GM12891 (cell line): Measurements from ENCODE around the gene KIAA1755.

ENCODE experiments used
- POLR2A ChIP-seq: IDR thresholded peaks from 2 replicates; pipeline ENCODE4 v1.6.1; 2011; ENCODE audit warnings: low read depth, low read length, control low read depth
- POLR2AphosphoS5 ChIP-seq: IDR thresholded peaks from 2 replicates; pipeline ENCODE4 v1.6.1; 2011; ENCODE audit warnings: low read depth, low read length, control low read depth
- POU2F2 ChIP-seq: IDR thresholded peaks from 2 replicates; pipeline ENCODE4 v1.6.1; 2011; ENCODE audit warnings: low read depth, mild to moderate bottlenecking, control low read depth, low read length, moderate library complexity
- SPI1 ChIP-seq: IDR thresholded peaks from 2 replicates; pipeline ENCODE4 v1.6.1; 2011; ENCODE audit warnings: low read depth, low read length, control low read depth
- TAF1 ChIP-seq: IDR thresholded peaks from 2 replicates; pipeline ENCODE4 v1.6.1; 2011; ENCODE audit warnings: low read depth, low read length, control low read depth

DNA sequence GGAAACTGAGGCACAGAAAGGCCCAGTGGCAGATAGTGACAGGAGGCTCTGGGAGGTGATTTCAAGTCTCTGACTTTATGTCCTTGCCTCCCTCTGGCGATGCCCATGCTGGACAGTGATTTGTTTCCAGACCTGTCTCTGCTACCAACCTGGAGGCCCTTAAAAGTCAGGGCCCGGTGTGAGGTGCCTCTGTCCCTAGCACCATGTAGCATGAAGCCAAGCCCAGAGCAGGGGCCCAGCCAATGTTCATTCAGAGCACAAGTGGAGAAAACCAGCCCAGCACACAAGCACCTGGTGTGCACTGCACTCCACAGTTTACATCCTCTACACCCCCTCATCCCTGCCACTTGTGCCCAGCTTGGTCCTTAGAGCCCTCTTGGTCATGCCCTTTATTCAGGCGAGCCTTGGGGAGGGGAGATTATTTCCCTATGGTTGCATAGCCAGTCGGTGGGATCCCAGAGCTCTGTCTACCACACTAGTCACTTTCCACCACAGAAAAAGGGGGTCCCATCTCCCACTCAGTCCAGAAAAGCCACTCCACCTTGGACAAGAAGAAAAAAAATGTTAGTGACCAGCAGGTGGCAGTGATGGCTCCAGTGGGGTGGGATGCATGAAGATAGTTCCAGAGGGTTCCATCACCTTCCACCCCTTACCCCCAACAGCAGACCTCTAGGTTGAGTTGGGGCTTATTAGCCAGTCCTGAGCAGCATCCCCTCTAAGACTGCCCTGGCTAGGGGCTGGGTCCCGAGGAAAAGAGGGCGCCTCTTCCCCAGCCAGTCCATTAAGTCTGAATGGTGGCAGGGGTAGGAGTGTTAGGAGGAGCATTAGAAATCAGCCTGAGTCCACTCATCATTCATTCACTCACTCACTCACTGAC is 30.9 kb downstream of the KIAA1755 start:
- TF ChIP-seq POLR2A (no peak), TAF1 (no peak), POLR2AphosphoS5 (no peak), POU2F2 (no peak), SPI1 (no peak)
